Smooth muscle cell (in vitro differentiated cells): ENCODE results near the gene CDH8. TPM values are rescaled to one million over a fixed set of nuclear protein-coding genes. Genes with fewer than 3 reads are reported as not detected.

Experiments used
- DNase-seq: peaks from one replicate; lab custom pipeline; 2025; ENCODE audit not compliant: unreplicated experiment; lab: John Stamatoyannopoulos, UW
- H2AFZ ChIP-seq: fragments of 200-600 bp; sonication (generic); 2 replicates; pipeline ENCODE4 v1.6.0; 2016; ENCODE audit warnings: antibody characterized with exemption, low read depth, mild to moderate bottlenecking
- H3F3A ChIP-seq: fragments of 200-600 bp; sonication (generic); 2 replicates; pipeline ENCODE4 v1.6.0; 2017; ENCODE audit warnings: antibody characterized with exemption, low read depth
- H3K27ac ChIP-seq: fragments of 200-600 bp; sonication (generic); 2 replicates; pipeline ENCODE4 v1.5.1; 2016; ENCODE audit warnings: low read depth, mild to moderate bottlenecking
- H3K27me3 ChIP-seq: fragments of 200-600 bp; sonication (generic); 2 replicates; pipeline ENCODE4 v1.6.1; 2016; ENCODE audit warnings: low read depth, mild to moderate bottlenecking
- H3K36me3 ChIP-seq: fragments of 200-600 bp; sonication (generic); 2 replicates; pipeline ENCODE4 v1.5.1; 2016; ENCODE audit warnings: low read depth
- H3K4me1 ChIP-seq: fragments of 200-600 bp; sonication (generic); 2 replicates; pipeline ENCODE4 v1.5.1; 2016; ENCODE audit warnings: low read depth
- H3K4me2 ChIP-seq: fragments of 200-600 bp; sonication (generic); 2 replicates; pipeline ENCODE4 v1.6.0; 2016; ENCODE audit warnings: mild to moderate bottlenecking
- H3K4me3 ChIP-seq: fragments of 200-600 bp; sonication (generic); 2 replicates; pipeline ENCODE4 v1.5.1; 2016; ENCODE audit warnings: mild to moderate bottlenecking
- H3K79me2 ChIP-seq: fragments of 200-600 bp; sonication (generic); 2 replicates; pipeline ENCODE4 v1.6.0; 2016; ENCODE audit warnings: low read depth, mild to moderate bottlenecking
- H3K9ac ChIP-seq: fragments of 200-600 bp; sonication (generic); 2 replicates; pipeline ENCODE4 v1.6.0; 2016; ENCODE audit warnings: low read depth
- H3K9me3 ChIP-seq: fragments of 200-600 bp; sonication (generic); replicated peaks from 2 replicates; pipeline ENCODE4 v1.5.1; 2016; ENCODE audit warnings: low read depth
- H4K20me1 ChIP-seq: fragments of 200-600 bp; sonication (generic); 2 replicates; pipeline ENCODE4 v1.6.0; 2016; ENCODE audit warnings: low read depth
- CTCF ChIP-seq: fragments of 200-600 bp; sonication (generic); IDR thresholded peaks from 2 replicates; pipeline ENCODE4 v1.5.1; 2017; ENCODE audit warnings: borderline replicate concordance, mild to moderate bottlenecking, antibody characterized with exemption; ENCODE audit not compliant: insufficient read depth, poor library complexity, severe bottlenecking
- WGBS: methylation state at CpG from one replicate; pipeline ENCODE4 v1.1.7; 2016; ENCODE audit warnings: low lambda C conversion rate; 5-methylcytosine and 5-hydroxymethylcytosine counted together
- polyA plus RNA-seq: library from polyadenylated mRNA; unstranded; fragments of >200 nt; fragmentation: Nextera tagmentation; extraction: Ambion mirVana; gene quantifications from 2 replicates; pipeline ENCODE4 v1.2.1, GENCODE V29; 2016
- total RNA-seq: library from RNA; depleted of rRNA; stranded (reverse); fragments of >200 nt; gene quantifications from 2 replicates; pipeline ENCODE4 v1.2.3, GENCODE V29; 2014

CDH8 gene
- total and polyA plus RNA-seq, 2 experiments from 2014 or later: 1.8 to 5.5 TPM

- DNase-seq: no peak
- H3K9ac ChIP-seq: no peak overlapping the region
- H2AFZ ChIP-seq: no peak overlapping the region
- no peak for TF ChIP-seq CTCF
- no peaks in the 10 kb centered on the region for H3K36me3 ChIP-seq
- H3K9me3 ChIP-seq: no peaks in the 10 kb centered on the region
- no peaks in the 10 kb centered on the region for H3K27me3 ChIP-seq
- H3K4me2 ChIP-seq: no peak overlapping the region
- H3K4me3 ChIP-seq: no peak overlapping the region
- WGBS: 95% methylated on average over 2 of the region's 2 CpGs
- H3K4me1 ChIP-seq: no peaks in the 10 kb centered on the region
- H3F3A ChIP-seq: no peaks in the 10 kb centered on the region
- no peaks in the 10 kb centered on the region for H4K20me1 ChIP-seq
- no peak overlapping the region for H3K27ac ChIP-seq
- no peaks in the 10 kb centered on the region for H3K79me2 ChIP-seq
These were observed 143.7 kb downstream of the CDH8 start for GRCh38 chr16:61892531-61892930.

- no peaks in the 10 kb centered on the region for H3K27me3 ChIP-seq
These were observed 144.8 kb downstream of the CDH8 start for GRCh38 chr16:61891460-61891859.

GRCh38 chr16:61890386-61890785 is 145.9 kb downstream of the CDH8 start:
- DNase-seq: no peak
- 96% methylated on average over 2 of the region's 2 CpGs for WGBS
- H2AFZ ChIP-seq: no peak overlapping the region
- H3K4me3 ChIP-seq: no peak overlapping the region
- H4K20me1 ChIP-seq: no peaks in the 10 kb centered on the region
- no peaks in the 10 kb centered on the region for H3K79me2 ChIP-seq
- no peaks in the 10 kb centered on the region for H3K27me3 ChIP-seq
- H3K27ac ChIP-seq: no peak overlapping the region
- no peaks in the 10 kb centered on the region for H3F3A ChIP-seq
- no peaks in the 10 kb centered on the region for H3K36me3 ChIP-seq
- no peak overlapping the region for H3K4me2 ChIP-seq
- TF ChIP-seq CTCF: no peak
- H3K9ac ChIP-seq: no peak overlapping the region
- no peaks in the 10 kb centered on the region for H3K4me1 ChIP-seq
- no peaks in the 10 kb centered on the region for H3K9me3 ChIP-seq

More at GRCh38 chr16:61891460-61891859, 144.8 kb downstream of the CDH8 start:
- Histone ChIP-seq H3K27ac (no peak overlapping the region), H3K79me2 (no peaks in the 10 kb centered on the region), H3K9me3 (no peaks in the 10 kb centered on the region), H2AFZ (no peak overlapping the region), H4K20me1 (no peaks in the 10 kb centered on the region), H3K9ac (no peak overlapping the region), H3K4me3 (no peak overlapping the region), H3K4me1 (no peaks in the 10 kb centered on the region), H3K36me3 (no peaks in the 10 kb centered on the region), H3F3A (no peaks in the 10 kb centered on the region), H3K4me2 (no peak overlapping the region)
- WGBS: 93% methylated on average over 3 of the region's 3 CpGs
- no peak for TF ChIP-seq CTCF
- DNase-seq: no peak

GRCh38 chr16:61887903-61888302 is 148.3 kb downstream of the CDH8 start:
- no peak for DNase-seq

More at GRCh38 chr16:61887903-61888302, 148.3 kb downstream of the CDH8 start:
- Histone ChIP-seq H3K9me3 (no peaks in the 10 kb centered on the region), H2AFZ (peak overlapping the region; percentile 4), H3K4me3 (no peak overlapping the region), H3K36me3 (no peaks in the 10 kb centered on the region), H3K27ac (peak overlapping the region; percentile 65), H3K79me2 (no peaks in the 10 kb centered on the region), H4K20me1 (no peaks in the 10 kb centered on the region), H3F3A (no peaks in the 10 kb centered on the region), H3K27me3 (no peaks in the 10 kb centered on the region), H3K4me2 (peak overlapping the region; percentile 62), H3K4me1 (no peaks in the 10 kb centered on the region), H3K9ac (no peak overlapping the region)
- no peak for TF ChIP-seq CTCF
- WGBS: 6% methylated on average over 4 of the region's 4 CpGs
